H1 (cell line): ENCODE results near the gene MSTO1. TPM values are rescaled to one million over a fixed set of nuclear protein-coding genes. Genes with fewer than 3 reads are reported as not detected.

Experiments
- CTCF ChIA-PET: fragments of 300-600 bp; sonication (Branson Sonifier 250); formaldehyde crosslinking; loops from one replicate; lab custom pipeline; 2021; ENCODE audit not compliant: partially characterized antibody; lab: Charles Lee
- POLR2A ChIA-PET: fragments of 300-600 bp; sonication (Branson Sonifier 250); formaldehyde crosslinking; loops from one replicate; lab custom pipeline; 2021; ENCODE audit warnings: inconsistent platforms; ENCODE audit not compliant: partially characterized antibody; lab: Charles Lee
- DNase-seq, 2 experiments: peaks; one replicate each; pipeline versions ENCODE4 v3.0.0 to v3.0.0-alpha.2; 2010 to 2022; ENCODE audit warnings: low spot score in 2 of 2, low read depth in 1 of 2, mixed read lengths in 1 of 2
- FAIRE-seq: peaks from 2 replicates; lab custom pipeline; 2011; peaks lifted over from hg19 to GRCh38; lab: Jason Lieb, UNC
- H2AFZ ChIP-seq: 2 replicates; pipeline ENCODE4 v1.8.1; 2012; ENCODE audit warnings: low read length, inconsistent platforms
- H2AK5ac ChIP-seq: 2 replicates; pipeline ENCODE4 v1.6.1; 2013; ENCODE audit warnings: low read depth, low read length
- H2BK120ac ChIP-seq: replicated peaks from 2 replicates; pipeline ENCODE3; 2013; ENCODE audit warnings: low read depth, low read length, inconsistent platforms
- H2BK12ac ChIP-seq: 2 replicates; pipeline ENCODE4 v1.6.1; 2013; ENCODE audit warnings: low read depth, low read length
- H2BK15ac ChIP-seq: 2 replicates; pipeline ENCODE4 v1.6.1; 2013; ENCODE audit warnings: low read length
- H2BK20ac ChIP-seq: 2 replicates; pipeline ENCODE4 v1.6.1; 2013; ENCODE audit warnings: low read length
- H2BK5ac ChIP-seq: 2 replicates; pipeline ENCODE4 v1.6.1; 2013; ENCODE audit warnings: low read depth, low read length
- H3K14ac ChIP-seq: 2 replicates; pipeline ENCODE4 v1.6.1; 2013; ENCODE audit warnings: inconsistent platforms; ENCODE audit not compliant: insufficient read length
- H3K18ac ChIP-seq: 2 replicates; pipeline ENCODE4 v1.6.1; 2013; ENCODE audit warnings: low read length; ENCODE audit errors: extremely low read depth
- H3K23ac ChIP-seq: 2 replicates; pipeline ENCODE4 v1.6.1; 2013; ENCODE audit warnings: inconsistent platforms; ENCODE audit not compliant: insufficient read length
- H3K23me2 ChIP-seq: 2 replicates; pipeline ENCODE4 v1.6.1; 2013; ENCODE audit warnings: low read depth, low read length
- H3K27ac ChIP-seq: 2 replicates; pipeline ENCODE4 v1.6.1; 2011; ENCODE audit warnings: low read depth, low read length, inconsistent platforms
- H3K27me3 ChIP-seq, 4 experiments: replicated peaks in 1 of 4; 1 replicate in 1 of 4; 2 replicates in 3 of 4; pipeline versions ENCODE4 v1.6.1 to v1.8.1; 2011 to 2013; ENCODE audit warnings: low read length in 3 of 4, mild to moderate bottlenecking in 3 of 4, inconsistent platforms in 2 of 4, mixed read lengths in 2 of 4, moderate library complexity in 1 of 4; ENCODE audit not compliant: control insufficient read depth in 3 of 4, insufficient read depth in 3 of 4; ENCODE audit errors: extremely low read depth in 1 of 4
- H3K36me3 ChIP-seq, 4 experiments: 2 replicates each; pipeline versions ENCODE4 v1.6.1 to v1.8.1; 2011 to 2013; ENCODE audit warnings: mild to moderate bottlenecking in 4 of 4, low read length in 3 of 4, moderate library complexity in 2 of 4, control low read depth in 1 of 4, inconsistent platforms in 1 of 4; ENCODE audit not compliant: insufficient read depth in 4 of 4, control insufficient read depth in 2 of 4
- H3K4ac ChIP-seq: replicated peaks from 2 replicates; pipeline ENCODE3; 2013; ENCODE audit warnings: low read length, low read depth, mixed read lengths, inconsistent platforms; ENCODE audit not compliant: insufficient read length
- H3K4me1 ChIP-seq, 4 experiments: replicated peaks in 1 of 4; 1 replicate in 1 of 4; 2 replicates in 3 of 4; pipeline versions ENCODE4 v1.6.1 to v1.8.1; 2011 to 2013; ENCODE audit warnings: low read length in 3 of 4, inconsistent platforms in 2 of 4, mixed read lengths in 1 of 4; ENCODE audit not compliant: insufficient read depth in 4 of 4, control insufficient read depth in 3 of 4
- H3K4me2 ChIP-seq, 2 experiments: 2 replicates each; pipeline versions ENCODE4 v1.6.1 to v1.8.1; 2011 to 2013; ENCODE audit warnings: low read depth in 2 of 2, low read length in 2 of 2, control low read depth in 1 of 2, inconsistent platforms in 1 of 2, mild to moderate bottlenecking in 1 of 2; ENCODE audit not compliant: insufficient read depth in 1 of 2
- H3K4me3 ChIP-seq, 4 experiments: fragments of 200-600, 300-600 bp in 1 of 4; sonication (generic), shearing (Covaris generic), sonication (Bioruptor Twin) in 1 of 4; 2 replicates each; pipeline versions ENCODE4 v1.5.1 to v1.8.1; 2011 to 2016; ENCODE audit warnings: low read length in 4 of 4, low read depth in 3 of 4, control low read depth in 2 of 4, inconsistent platforms in 2 of 4, mild to moderate bottlenecking in 2 of 4, mixed read lengths in 1 of 4, moderate library complexity in 1 of 4; ENCODE audit not compliant: insufficient read depth in 2 of 4; ENCODE audit errors: extremely low read depth in 1 of 4
- H3K56ac ChIP-seq: replicated peaks from 2 replicates; pipeline ENCODE3; 2013; ENCODE audit warnings: low read depth, mild to moderate bottlenecking, mixed read lengths, low read length, inconsistent platforms; ENCODE audit not compliant: insufficient read length
- H3K79me1 ChIP-seq: 2 replicates; pipeline ENCODE4 v1.6.1; 2013; ENCODE audit warnings: low read depth, low read length, control low read depth
- H3K79me2 ChIP-seq, 2 experiments: 2 replicates each; pipeline versions ENCODE4 v1.6.1 to v1.8.1; 2012 to 2013; ENCODE audit warnings: low read length in 2 of 2, mild to moderate bottlenecking in 2 of 2, inconsistent platforms in 1 of 2; ENCODE audit not compliant: insufficient read depth in 2 of 2, control insufficient read depth in 1 of 2
- H3K9ac ChIP-seq, 4 experiments: replicated peaks in 1 of 4; 1 replicate in 1 of 4; 2 replicates in 3 of 4; pipeline versions ENCODE4 v1.6.1 to v1.8.1; 2011 to 2013; ENCODE audit warnings: low read depth in 3 of 4, low read length in 3 of 4, control low read depth in 2 of 4, mild to moderate bottlenecking in 2 of 4, moderate library complexity in 2 of 4, inconsistent platforms in 1 of 4; ENCODE audit errors: extremely low read depth in 1 of 4
- H3K9me3 ChIP-seq, 2 experiments: 2 replicates each; pipeline versions ENCODE4 v1.6.1 to v1.8.1; 2012 to 2013; ENCODE audit warnings: mild to moderate bottlenecking in 2 of 2, moderate library complexity in 2 of 2, control low read depth in 1 of 2, inconsistent platforms in 1 of 2, low read depth in 1 of 2, low read length in 1 of 2, mixed read lengths in 1 of 2; ENCODE audit not compliant: insufficient read depth in 2 of 2
- H4K20me1 ChIP-seq, 2 experiments: replicated peaks in 1 of 2; 2 replicates each; pipeline versions ENCODE3 to v1.8.1; 2011 to 2013; ENCODE audit warnings: inconsistent platforms in 2 of 2, low read length in 2 of 2, mild to moderate bottlenecking in 1 of 2; ENCODE audit not compliant: insufficient read depth in 2 of 2, control insufficient read depth in 1 of 2
- H4K5ac ChIP-seq: 2 replicates; pipeline ENCODE4 v1.6.1; 2013; ENCODE audit warnings: low read length, low read depth, mixed read lengths, inconsistent platforms; ENCODE audit not compliant: insufficient read length
- H4K8ac ChIP-seq: 2 replicates; pipeline ENCODE4 v1.8.0; 2013; ENCODE audit warnings: mild to moderate bottlenecking, moderate library complexity, low read length, inconsistent platforms; ENCODE audit not compliant: insufficient read depth; ENCODE audit errors: extremely low read depth
- H4K91ac ChIP-seq: replicated peaks from 2 replicates; pipeline ENCODE3; 2013; ENCODE audit warnings: low read length, mixed read lengths, inconsistent platforms; ENCODE audit not compliant: insufficient read length
- SAP30 ChIP-seq: fragments of 300-600 bp; sonication (generic); IDR thresholded peaks from 2 replicates; pipeline ENCODE4 v1.7.1; 2012; ENCODE audit warnings: low read length, moderate library complexity, mild to moderate bottlenecking, inconsistent platforms; ENCODE audit not compliant: insufficient read depth, insufficient replicate concordance
- WGBS, 2 experiments: shearing (Covaris generic) in 1 of 2; methylation state at CpG; one replicate each; pipeline versions ENCODE4 v1.1.6 to v1.1.7; 2013 to 2015; ENCODE audit warnings: low lambda C conversion rate in 2 of 2, mixed read lengths in 2 of 2, inconsistent platforms in 1 of 2, low coverage in 1 of 2, missing lambda C conversion rate in 1 of 2; ENCODE audit not compliant: insufficient replicate concordance in 2 of 2, insufficient coverage in 1 of 2, insufficient read length in 1 of 2; ENCODE audit errors: extremely low coverage in 1 of 2, missing lambda C conversion rate in 1 of 2; 5-methylcytosine and 5-hydroxymethylcytosine counted together
- polyA plus RNA-seq, 7 experiments: library from polyadenylated mRNA; depleted of rRNA in 3 of 7; stranded (reverse) in 5 of 7; unstranded in 2 of 7; fragments of >200 nt in 5 of 7; fragments of 200-250 nt in 2 of 7; gene quantifications; 1 replicate in 5 of 7; 2 replicates in 1 of 7; 4 replicates in 1 of 7; pipeline versions ENCODE4 v1.2.1 to v1.2.3, GENCODE V29; 2011 to 2013; ENCODE audit warnings: missing spikeins in 2 of 7, mixed read lengths in 2 of 7
- total RNA-seq: library from RNA; stranded (reverse); fragmentation: NEBNext Ultra II Directional; extraction: Animal tissue kit (Norgen Biotek cat#: 25700); gene quantifications from 2 replicates; pipeline ENCODE4 v1.2.1, GENCODE V29; 2021

The MSTO1 gene
- total and polyA plus RNA-seq, 2 of the 8 experiments (the other 6 are each of a cell fraction or from before 2014, with no cell fraction given), result 40.5 to 51.0 TPM

- H3K23ac ChIP-seq, result no peak overlapping the region
- no peak overlapping the region for H2AK5ac ChIP-seq
- no peak overlapping the region for H2AFZ ChIP-seq
- H3K9me3 ChIP-seq, result no peaks in the 10 kb centered on the region
- no peak for DNase-seq
- no peak overlapping the region for H3K56ac ChIP-seq
- peaks cover 2 to 8% (median 5%) of the 10 kb centered on the region in 4 experiments; a peak in 6 of 8 replicates for H3K36me3 ChIP-seq
- H3K4ac ChIP-seq, result no peak overlapping the region
- no peak overlapping the region for H3K14ac ChIP-seq
- no peak overlapping the region for H3K9ac ChIP-seq
- H4K20me1 ChIP-seq, result no peaks in the 10 kb centered on the region
- no peak overlapping the region for H3K4me2 ChIP-seq
- no peak overlapping the region for H3K4me3 ChIP-seq
- no peak overlapping the region for H2BK120ac ChIP-seq
- no peak for FAIRE-seq
- H4K91ac ChIP-seq, result no peak overlapping the region
- no peak overlapping the region for H2BK5ac ChIP-seq
- H2BK15ac ChIP-seq, result no peak overlapping the region
- H3K27me3 ChIP-seq, result no peaks in the 10 kb centered on the region
- no peaks in the 10 kb centered on the region for H3K79me1 ChIP-seq
- no peak overlapping the region for H3K27ac ChIP-seq
- no peak overlapping the region for H3K18ac ChIP-seq
- H4K5ac ChIP-seq, result no peak overlapping the region
- H2BK12ac ChIP-seq, result no peak overlapping the region
- H3K79me2 ChIP-seq, result no peaks in the 10 kb centered on the region
- ChIA-PET POLR2A (no interaction called here), CTCF (interaction anchor here (0.5 to 1.5 kb wide), 8 partner anchors 14 to 484 kb away, joined by 3 to 5 read pairs (median 3); no protein-coding TSS in a partner anchor)
- H4K8ac ChIP-seq, result no peak overlapping the region
- 92% methylated on average over 7 of the region's 7 CpGs; no CpG with 5 or more reads in 1 of the 2 experiments for WGBS, 2 experiments
- H2BK20ac ChIP-seq, result no peak overlapping the region
- H3K23me2 ChIP-seq, result 0 out of 2 replicates have a peak, but pooled peaks cover 2% of the 10 kb centered on the region
- H3K4me1 ChIP-seq, result no peaks in the 10 kb centered on the region
- TF ChIP-seq SAP30, result no peak
Measured at GRCh38 chr1:155607708-155608107, 2.3 kb upstream of the MSTO1 start.
